Mesodermal cell (in vitro differentiated cells): Measurements from ENCODE around the gene DYNLRB1.

Experiments
- H3K27ac ChIP-seq: 2 replicates; pipeline ENCODE4 v1.7.0; 2013; ENCODE audit warnings: mild to moderate bottlenecking, low read depth, low read length, moderate library complexity; ENCODE audit not compliant: severe bottlenecking
- H3K36me3 ChIP-seq: 2 replicates; pipeline ENCODE4 v1.7.1; 2013; ENCODE audit warnings: mild to moderate bottlenecking, low read length, moderate library complexity; ENCODE audit not compliant: control insufficient read depth, insufficient read depth
- H3K4me1 ChIP-seq: one replicate; pipeline ENCODE4 v1.7.1; 2013; ENCODE audit warnings: mild to moderate bottlenecking, low read length; ENCODE audit not compliant: insufficient read depth, control insufficient read depth, poor library complexity, severe bottlenecking
- H3K4me3 ChIP-seq: 2 replicates; pipeline ENCODE4 v1.7.0; 2013; ENCODE audit warnings: low read length, control low read depth, mild to moderate bottlenecking; ENCODE audit not compliant: insufficient read depth, poor library complexity, severe bottlenecking; ENCODE audit errors: extremely low read depth
- H3K9me3 ChIP-seq: 2 replicates; pipeline ENCODE4 v1.7.1; 2013; ENCODE audit warnings: mild to moderate bottlenecking, low read length, moderate library complexity; ENCODE audit not compliant: control insufficient read depth
- WGBS, 2 experiments: methylation state at CpG; one replicate each; pipeline ENCODE4 v1.1.5; 2013; ENCODE audit warnings: missing lambda C conversion rate in 2 of 2; ENCODE audit not compliant: insufficient coverage in 2 of 2; 5-methylcytosine and 5-hydroxymethylcytosine counted together

DYNLRB1 gene

DNA sequence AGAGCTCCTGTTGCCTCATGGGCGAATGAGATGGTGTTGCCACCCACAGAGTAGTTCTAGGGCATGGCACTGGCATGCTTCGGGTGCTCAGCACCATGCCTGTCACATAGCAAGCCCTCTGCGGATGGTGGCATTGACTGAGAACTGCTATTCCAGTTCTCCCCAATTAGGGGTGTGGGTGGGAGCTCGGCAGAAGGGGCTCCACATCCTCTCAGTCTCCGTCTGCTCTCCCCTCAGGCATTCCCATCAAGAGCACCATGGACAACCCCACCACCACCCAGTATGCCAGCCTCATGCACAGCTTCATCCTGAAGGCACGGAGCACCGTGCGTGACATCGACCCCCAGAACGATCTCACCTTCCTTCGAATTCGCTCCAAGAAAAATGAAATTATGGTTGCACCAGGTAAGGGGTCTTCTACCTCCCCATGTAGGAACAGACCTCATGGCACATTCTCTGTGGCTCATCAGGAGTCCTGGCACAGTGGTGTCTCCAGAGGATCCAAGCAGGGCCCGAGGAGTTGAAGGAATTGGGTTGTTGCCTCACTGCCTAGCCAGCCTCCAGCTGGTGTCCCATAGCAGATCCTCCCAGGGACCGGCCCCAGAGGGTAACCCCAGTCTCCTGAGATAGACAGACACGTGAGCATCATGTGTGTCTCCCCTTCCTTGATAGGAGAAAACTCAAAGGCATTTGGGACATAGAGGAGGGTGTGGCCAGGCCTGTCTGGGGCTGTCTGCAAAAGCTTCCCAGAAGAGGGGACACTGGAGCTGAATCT lies 18.4 kb downstream of the DYNLRB1 start:
- no peak overlapping the region for H3K27ac ChIP-seq
- no peak overlapping the region for H3K4me3 ChIP-seq
- WGBS, 2 experiments: 96% methylated on average over 11 of the region's 15 CpGs
- no peaks in the 10 kb centered on the region for H3K9me3 ChIP-seq
- H3K4me1 ChIP-seq: no peaks in the 10 kb centered on the region
- H3K36me3 ChIP-seq: peaks cover 86% of the 10 kb centered on the region

DNA sequence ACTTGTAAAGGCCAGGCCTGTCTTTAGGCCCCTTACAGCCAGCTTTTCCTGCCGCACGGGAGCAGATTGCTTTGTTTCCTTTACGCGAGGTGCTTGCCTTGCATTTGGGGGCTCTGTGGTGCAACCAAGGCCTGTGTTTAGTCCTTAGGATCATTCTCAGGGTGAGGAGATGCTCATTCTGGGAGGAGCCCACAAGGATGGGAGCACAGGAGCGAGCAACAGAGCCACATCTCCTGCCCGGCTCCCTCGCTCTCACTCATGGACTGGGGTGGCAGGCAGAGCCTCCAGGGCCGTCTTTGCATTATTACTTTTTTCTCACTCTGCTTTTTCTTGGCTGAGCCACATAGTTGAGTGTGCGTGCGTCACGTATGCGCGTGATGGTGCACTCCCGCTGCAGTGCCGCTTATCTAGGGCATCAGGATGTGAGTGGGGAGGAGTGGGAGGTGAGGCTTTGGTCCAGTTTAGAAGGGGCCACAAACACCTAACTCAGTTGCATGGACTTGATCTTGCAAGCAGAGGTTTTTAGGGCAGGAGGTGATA lies 19.1 kb downstream of the DYNLRB1 start:
- H3K36me3 ChIP-seq: peaks cover 86% of the 10 kb centered on the region
- H3K4me3 ChIP-seq: no peak overlapping the region
- no peaks in the 10 kb centered on the region for H3K9me3 ChIP-seq
- 92 to 99% methylated on average over 9 to 13 of the region's 15 CpGs for WGBS, 2 experiments
- H3K4me1 ChIP-seq: no peaks in the 10 kb centered on the region
- H3K27ac ChIP-seq: no peak overlapping the region

DNA sequence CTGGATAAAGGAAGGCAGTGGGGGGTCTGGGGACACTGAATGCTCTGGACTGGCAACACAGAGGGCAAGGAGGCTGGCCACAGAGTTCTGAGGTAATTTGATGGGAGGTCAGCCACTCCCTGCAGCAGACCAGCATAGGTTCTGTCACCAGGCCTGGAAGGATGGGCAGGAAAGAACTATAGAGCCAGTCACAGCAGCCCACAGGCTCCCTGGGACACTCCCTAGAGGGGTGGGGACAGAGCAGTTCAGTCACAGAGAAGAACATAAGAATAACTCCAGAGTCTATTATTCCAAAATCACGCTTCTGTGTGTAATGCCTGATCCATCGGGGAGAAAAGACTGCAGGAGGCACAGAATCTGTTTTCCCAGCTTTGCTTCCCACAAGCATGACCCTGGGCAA lies 19.6 kb downstream of the DYNLRB1 start:
- 86 to 94% methylated on average over 2 of the region's 2 CpGs for WGBS, 2 experiments
- no peaks in the 10 kb centered on the region for H3K9me3 ChIP-seq
- peaks cover 86% of the 10 kb centered on the region for H3K36me3 ChIP-seq
- H3K4me1 ChIP-seq: no peaks in the 10 kb centered on the region
- H3K27ac ChIP-seq: no peak overlapping the region
- no peak overlapping the region for H3K4me3 ChIP-seq

DNA sequence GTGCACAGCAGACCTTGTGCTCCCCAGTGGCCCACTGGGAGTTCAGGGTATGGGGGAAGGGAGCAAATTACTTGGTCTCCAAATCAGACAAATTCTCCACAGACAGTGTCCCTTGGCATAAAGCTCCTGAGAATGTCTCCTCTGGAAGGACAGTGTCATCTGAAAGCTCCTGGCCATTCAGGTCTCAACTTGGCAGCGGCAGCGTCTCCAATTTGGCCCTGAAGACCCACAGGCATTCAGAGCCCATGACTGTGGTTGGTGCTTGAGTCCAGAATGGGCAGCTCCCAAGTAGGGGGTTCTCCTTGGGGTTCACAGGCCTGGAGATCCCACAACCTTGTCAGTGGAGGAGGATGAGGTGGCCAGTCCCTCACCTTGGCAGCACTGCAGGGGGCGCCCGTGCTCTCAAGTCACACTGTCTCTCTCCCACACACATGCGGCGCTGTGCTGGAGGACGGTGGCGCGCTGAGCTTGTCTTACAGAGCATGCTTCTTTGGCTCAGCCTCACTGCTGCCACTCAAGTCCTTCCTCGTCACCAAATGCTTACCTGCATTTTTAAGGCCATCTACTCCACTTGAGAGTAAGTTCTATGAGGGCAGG lies 20.7 kb downstream of the DYNLRB1 start:
- peaks cover 86% of the 10 kb centered on the region for H3K36me3 ChIP-seq
- WGBS, 2 experiments: 85 to 88% methylated on average over 7 to 9 of the region's 10 CpGs
- H3K9me3 ChIP-seq: no peaks in the 10 kb centered on the region
- H3K4me3 ChIP-seq: no peak overlapping the region
- H3K4me1 ChIP-seq: no peaks in the 10 kb centered on the region
- no peak overlapping the region for H3K27ac ChIP-seq

DNA sequence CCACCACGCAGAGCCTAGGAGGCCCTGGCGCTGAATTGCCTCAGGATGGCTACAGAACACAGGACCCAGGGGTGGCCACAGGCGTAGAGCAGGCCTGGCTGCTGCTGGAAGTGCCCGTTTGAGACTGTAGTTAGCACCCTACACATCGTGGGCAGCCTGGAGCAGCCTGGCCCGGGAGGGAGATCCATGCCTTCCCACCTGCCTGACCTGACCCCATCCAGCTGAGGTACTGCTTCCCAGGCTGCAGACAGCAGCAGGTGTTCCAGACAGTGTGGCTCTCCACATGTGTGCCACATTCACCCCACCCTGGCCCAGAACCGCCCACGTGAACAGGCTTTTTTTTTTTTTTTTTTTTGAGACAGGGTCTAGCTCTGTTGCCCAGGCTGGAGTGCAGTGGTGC lies 21.4 kb downstream of the DYNLRB1 start:
- H3K4me1 ChIP-seq: no peaks in the 10 kb centered on the region
- H3K27ac ChIP-seq: no peak overlapping the region
- H3K9me3 ChIP-seq: no peaks in the 10 kb centered on the region
- peaks cover 79% of the 10 kb centered on the region for H3K36me3 ChIP-seq
- no peak overlapping the region for H3K4me3 ChIP-seq
- 94 to 99% methylated on average over 5 to 6 of the region's 8 CpGs for WGBS, 2 experiments

DNA sequence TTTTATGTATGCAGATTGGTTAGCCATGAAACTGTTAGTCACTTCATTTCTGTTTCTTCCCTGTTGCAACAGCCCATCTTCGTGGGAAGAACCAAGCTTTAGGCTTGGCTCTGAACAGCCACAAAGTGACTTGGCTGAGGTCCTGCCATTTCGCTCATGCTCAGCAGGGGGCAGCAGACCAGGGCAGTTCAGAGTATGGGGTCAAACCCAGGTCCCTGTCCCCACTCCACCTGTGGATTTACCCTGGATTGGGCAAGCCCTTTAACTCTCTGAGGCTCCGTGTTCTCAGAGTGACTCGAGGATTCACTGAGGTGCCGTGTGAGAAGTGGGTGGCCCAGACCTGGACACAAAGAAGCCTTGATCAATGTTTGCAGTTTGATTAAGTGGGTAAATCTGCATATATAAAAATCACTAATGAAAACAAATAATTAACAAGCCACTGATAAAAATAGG lies 22.5 kb downstream of the DYNLRB1 start:
- Histone ChIP-seq H3K4me1 (no peaks in the 10 kb centered on the region), H3K9me3 (no peaks in the 10 kb centered on the region), H3K4me3 (no peak overlapping the region), H3K36me3 (peaks cover 70% of the 10 kb centered on the region), H3K27ac (no peak overlapping the region)
- WGBS, 2 experiments: 22 to 79% methylated on average over 2 to 3 of the region's 5 CpGs

DNA sequence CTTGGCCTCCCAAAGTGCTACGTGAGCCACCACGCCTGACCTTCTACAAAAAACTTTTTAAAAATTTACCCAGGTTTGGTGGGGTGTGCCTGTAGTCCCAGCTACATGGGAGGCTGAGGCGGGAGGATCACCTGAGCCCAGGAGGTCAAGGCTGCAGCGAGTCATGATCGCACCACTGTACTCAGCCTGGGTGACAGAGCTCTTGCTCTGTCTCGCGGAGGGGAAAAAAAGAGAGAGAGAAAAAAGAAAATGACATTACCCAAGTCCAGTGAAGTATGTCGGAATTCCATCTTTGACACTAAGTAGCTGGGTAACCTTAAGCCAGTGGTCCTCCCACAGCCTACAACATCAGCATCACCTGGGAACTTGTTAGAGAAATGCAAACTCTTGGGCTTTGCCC lies 23.5 kb downstream of the DYNLRB1 start:
- Histone ChIP-seq H3K36me3 (peaks cover 59% of the 10 kb centered on the region), H3K4me1 (no peaks in the 10 kb centered on the region), H3K4me3 (no peak overlapping the region), H3K27ac (no peak overlapping the region), H3K9me3 (no peaks in the 10 kb centered on the region)
- WGBS, 2 experiments: 80 to 91% methylated on average over 4 to 5 of the region's 8 CpGs

DNA sequence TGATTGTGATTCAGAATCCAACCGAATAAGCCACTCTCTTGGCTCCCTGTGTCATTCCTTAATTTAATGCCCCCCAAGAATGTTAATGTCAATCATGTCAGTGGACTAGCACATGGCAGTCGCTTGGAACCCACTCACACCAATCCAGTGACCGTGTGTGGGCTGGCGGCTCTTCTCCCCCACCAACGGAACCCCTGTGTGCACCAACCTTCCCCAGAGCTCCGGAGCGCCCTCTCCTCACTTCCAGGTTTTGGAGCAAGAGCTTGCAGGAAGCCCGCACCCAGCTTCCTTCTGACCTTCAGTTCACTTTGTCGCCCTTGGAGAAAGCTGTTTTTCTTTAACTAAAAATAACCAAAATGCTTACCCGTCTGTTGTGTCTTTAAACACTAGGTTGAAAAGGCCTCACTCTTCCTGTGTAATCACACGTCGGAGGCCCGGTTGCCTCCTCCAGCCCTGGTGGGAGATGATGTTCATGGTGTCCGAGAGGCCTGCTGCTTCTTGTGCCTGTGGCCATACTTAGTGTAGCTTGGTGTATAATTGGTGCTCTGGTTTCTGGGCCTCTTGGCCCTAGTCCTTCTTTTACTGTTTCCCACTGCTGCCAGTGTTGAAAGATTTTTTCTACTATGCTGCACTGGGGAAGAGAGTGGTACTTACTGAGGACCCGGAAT lies 24.5 kb downstream of the DYNLRB1 start:
- WGBS, 2 experiments: 91 to 97% methylated on average over 10 to 14 of the region's 15 CpGs
- Histone ChIP-seq H3K9me3 (no peaks in the 10 kb centered on the region), H3K27ac (no peak overlapping the region), H3K4me3 (no peak overlapping the region), H3K36me3 (peaks cover 49% of the 10 kb centered on the region), H3K4me1 (no peaks in the 10 kb centered on the region)

DNA sequence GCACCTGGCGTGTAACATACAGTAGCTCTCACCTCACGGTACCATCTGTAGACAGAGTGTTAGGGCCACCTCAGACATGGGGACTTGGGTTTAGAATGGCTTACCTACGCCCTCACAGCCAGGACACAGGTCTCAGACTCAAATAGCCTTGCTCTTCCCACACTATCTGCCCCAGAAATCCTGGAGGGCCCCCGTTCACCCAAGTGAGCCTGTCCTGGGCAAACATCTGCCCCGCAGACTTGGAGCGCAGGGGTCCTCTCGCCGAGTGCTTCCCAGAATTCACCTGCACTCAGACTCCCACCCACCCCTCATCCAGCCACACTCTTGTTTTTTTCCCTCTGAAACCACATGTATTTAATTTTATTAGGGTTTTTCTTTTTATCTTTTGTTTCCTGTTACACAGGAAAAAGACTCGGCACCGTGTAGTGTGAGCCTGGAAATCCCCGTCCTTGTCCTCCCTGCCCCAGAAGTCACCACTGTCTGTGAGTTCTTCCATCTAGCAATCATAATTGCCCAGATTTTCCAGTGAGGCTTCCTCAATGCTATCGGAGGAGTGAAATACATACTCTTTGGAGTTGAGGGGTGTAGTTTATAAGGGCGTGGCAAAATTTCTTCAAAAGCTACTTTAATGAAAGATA lies 25.2 kb downstream of the DYNLRB1 start:
- Histone ChIP-seq H3K4me1 (no peaks in the 10 kb centered on the region), H3K36me3 (peaks cover 44% of the 10 kb centered on the region), H3K4me3 (no peak overlapping the region), H3K9me3 (no peaks in the 10 kb centered on the region), H3K27ac (no peak overlapping the region)
- WGBS, 2 experiments: 90 to 98% methylated on average over 9 to 10 of the region's 13 CpGs

DNA sequence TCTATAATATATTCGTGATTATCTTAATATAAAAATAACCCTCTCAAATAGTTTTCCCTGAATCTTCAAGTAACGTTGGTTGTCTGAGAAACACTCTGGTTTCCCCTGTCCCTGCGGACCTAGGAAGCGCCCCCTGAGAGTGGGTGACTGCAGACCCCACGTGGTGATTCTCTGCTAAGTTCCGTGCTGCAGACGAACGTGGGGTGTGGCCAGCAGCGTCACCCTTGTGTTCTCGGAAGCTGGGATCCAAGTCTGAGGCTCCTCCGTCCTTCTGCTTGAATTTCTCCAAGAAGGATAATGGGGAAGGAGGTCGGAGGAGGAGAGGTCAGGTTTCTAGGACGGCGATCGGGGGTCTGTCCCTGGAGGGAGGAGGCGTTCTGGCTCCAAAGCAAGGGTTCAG lies 25.7 kb downstream of the DYNLRB1 start:
- WGBS, 2 experiments: 87 to 91% methylated on average over 11 to 13 of the region's 16 CpGs
- Histone ChIP-seq H3K36me3 (peaks cover 40% of the 10 kb centered on the region), H3K27ac (no peak overlapping the region), H3K4me3 (no peak overlapping the region), H3K9me3 (no peaks in the 10 kb centered on the region), H3K4me1 (no peaks in the 10 kb centered on the region)
